Measurements from ENCODE around the gene SLC2A14.
"Not testable (repeated sequence)": the region's sequence is repeated elsewhere in the genome, so short reads cannot be mapped to it uniquely, and the experiment has no call there.

DNA sequence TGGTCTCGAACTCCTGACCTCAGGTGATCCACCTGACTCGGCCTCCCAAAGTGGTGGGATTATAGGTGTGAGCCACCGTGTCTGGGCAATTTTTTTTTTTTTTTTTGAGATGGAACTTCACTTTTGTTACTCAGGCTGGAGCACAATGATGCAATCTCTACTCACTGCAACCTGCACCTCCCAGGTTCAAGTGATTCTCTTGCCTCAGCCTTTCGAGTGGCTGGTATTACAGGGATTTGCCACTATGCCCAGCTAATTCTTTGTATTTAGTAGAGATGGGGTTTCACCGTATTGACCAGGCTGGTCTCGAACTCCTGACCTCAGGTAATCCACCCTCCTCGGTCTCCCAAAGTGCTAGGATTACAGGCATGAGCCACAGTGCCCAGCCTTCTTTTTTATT lies 75.4 kb downstream of the SLC2A14 start:
- TF ChIP-seq, protein P1, sequence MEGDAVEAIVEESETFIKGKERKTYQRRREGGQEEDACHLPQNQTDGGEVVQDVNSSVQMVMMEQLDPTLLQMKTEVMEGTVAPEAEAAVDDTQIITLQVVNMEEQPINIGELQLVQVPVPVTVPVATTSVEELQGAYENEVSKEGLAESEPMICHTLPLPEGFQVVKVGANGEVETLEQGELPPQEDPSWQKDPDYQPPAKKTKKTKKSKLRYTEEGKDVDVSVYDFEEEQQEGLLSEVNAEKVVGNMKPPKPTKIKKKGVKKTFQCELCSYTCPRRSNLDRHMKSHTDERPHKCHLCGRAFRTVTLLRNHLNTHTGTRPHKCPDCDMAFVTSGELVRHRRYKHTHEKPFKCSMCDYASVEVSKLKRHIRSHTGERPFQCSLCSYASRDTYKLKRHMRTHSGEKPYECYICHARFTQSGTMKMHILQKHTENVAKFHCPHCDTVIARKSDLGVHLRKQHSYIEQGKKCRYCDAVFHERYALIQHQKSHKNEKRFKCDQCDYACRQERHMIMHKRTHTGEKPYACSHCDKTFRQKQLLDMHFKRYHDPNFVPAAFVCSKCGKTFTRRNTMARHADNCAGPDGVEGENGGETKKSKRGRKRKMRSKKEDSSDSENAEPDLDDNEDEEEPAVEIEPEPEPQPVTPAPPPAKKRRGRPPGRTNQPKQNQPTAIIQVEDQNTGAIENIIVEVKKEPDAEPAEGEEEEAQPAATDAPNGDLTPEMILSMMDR (conservative IDR thresholded peaks at IDR 0.05; ENCODE audit: low read length): not testable (repeated sequence)
- TF ChIP-seq EZH2phosphoT487 (IDR thresholded peaks at IDR 0.05; ENCODE audit: borderline replicate concordance): not testable (repeated sequence)

Measured in Loucy (cell line).